HG03558 (cell line): ENCODE measurements around the gene KCTD5.

Experiments used
- ATAC-seq: cut with Tn5 transposase; IDR thresholded peaks from one replicate; pipeline ENCODE4 v1.9.1; 2021; ENCODE audit warnings: moderate number of reproducible peaks; ENCODE audit not compliant: unreplicated experiment; ENCODE audit errors: extremely low read depth

KCTD5 gene

DNA sequence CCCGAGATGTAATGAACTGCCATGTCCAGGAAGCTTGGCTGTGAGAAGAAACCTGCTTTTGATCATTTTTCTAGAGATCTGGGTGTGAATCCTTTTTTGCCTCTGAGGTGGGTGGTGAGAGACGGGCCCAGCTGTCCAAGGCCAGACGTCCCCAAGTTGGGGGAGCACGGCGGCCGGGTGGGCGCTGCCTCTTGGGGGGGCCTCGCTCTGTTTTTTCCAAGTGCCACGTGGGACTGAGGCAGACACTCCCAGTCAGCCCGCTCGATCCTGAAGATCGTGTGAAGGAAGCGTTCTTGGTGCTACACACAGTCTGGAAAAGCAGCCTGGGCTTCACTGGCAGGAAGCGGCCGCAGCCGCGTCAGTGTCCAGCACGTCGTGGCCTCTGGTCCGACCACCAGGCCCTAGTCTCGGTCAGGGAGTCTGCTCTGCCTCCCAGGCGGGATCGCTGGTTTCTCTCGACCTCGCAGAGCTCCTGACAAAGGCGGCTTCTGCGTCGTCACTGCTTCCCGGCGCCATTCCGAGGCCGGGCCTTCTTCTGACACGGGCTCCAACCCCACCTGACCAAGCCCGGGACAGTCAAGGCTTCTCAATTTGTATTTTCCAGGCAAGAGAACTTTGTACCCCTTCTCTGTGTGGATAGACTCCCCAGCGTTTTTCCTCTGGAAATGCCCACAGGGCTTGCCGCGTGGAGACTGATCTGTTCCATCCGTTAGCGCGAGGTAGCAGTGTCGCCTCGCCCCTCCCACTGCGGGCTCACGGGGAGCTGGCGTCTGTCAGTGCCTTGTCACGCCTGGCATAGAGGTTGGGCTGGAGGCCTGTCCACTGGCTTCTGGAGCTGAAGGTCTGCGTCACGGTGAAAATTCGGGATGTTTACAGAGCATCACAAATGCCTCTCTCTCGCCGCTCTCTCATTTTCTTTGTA is 25.3 kb downstream of the KCTD5 start:
- ATAC-seq, result no peak

DNA sequence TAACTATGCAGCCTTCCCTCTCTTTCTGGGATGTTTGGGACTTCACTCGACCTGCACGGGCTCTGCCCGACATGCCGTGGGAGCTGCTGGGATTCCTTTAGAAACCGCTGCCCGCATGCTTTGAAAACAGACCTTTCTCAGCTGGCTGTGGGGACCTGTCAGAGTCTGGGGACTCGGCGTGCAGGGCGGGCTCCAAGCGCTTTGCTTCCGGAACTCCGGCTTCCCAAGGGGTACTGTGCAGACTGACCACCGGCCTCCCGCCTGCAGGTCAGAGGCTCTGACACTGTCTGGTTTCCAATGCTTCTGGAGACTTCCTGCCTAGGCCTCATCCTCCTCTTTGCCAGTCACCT is 25.9 kb downstream of the KCTD5 start:
- no peak for ATAC-seq

DNA sequence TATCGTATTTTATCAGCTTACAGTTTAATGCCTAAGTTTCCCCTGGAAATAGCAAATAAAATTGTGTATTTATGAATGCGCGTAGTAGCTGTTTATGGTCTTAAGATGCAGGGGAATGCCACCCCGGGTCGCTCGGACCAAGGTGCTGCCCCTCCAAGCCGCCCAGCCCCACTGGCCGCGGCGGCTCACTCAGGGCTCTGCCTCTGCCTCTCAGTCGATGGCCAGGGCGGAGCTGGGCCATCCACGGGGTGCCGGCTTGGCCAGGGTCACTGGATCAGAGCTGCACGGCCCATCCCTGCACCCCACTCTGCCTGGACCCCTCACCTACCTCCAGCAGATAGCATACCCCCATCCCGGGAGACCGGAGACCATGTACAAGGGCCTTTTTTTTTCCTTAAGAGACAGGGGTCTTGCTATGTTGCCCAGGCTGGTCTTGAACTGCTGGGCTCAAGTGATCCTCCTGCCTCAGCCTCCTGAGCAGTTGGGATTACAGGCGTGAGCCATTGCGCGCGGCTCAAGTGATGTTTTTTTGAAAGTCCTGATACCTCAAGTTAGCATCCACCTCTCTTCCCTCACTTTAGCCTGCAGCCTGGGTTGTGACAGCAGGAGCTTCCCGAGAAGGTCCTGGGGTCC is 26.7 kb downstream of the KCTD5 start:
- no peak for ATAC-seq

DNA sequence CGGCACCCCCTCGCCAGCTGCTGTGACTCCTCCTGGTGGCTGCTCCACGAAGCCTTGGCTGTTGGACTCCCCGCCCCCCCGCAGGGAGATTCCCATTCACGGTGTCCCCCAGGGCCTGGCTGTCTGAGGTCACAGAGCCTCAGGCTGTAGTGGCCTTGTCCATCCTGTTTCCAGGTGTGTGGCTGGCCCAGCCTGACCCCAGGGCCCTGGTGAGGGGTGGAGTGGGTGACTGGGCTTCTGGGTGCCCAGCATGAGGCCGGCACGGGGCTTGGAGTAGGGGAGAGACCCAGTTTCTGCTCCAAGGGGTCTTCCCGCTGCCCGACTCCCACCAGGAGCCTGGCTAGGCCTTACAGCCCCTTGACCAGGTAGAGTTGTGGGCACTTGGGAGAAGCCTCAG is 27.3 kb downstream of the KCTD5 start:
- ATAC-seq, result no peak

DNA sequence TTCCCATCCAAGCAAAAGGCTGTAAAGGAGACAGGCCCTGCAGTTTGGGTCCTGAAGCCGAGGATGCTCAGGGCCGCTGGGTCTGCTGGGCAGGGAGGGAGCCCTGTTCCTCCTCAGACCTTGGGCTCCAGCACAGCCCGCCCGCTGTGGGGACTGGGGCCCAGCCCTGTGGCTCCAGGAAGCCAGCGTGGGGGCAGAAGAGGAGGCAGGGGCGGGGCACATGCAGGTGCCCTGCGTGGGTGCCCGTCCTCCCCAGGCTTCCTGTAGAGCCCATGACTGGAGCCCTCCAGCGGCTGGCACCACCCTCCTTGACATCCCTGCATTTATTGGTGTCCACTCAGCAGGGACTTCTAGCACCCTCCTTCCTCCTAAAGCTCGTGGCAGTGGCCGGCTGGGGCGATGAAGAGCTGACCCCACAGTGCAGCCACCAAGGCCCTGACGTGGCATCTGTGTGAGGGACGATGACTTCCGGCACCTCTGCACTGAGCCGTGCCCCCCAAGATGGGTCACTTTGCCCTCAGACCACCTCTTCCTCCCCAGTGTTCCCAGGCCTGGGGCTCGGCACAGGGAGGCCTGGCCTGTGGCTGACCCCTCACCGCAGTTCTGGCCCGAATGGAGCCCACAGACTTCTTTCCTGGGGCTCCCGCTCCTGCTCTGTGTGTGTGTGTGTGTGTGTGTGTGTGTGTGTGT is 27.8 kb downstream of the KCTD5 start:
- no peak for ATAC-seq

DNA sequence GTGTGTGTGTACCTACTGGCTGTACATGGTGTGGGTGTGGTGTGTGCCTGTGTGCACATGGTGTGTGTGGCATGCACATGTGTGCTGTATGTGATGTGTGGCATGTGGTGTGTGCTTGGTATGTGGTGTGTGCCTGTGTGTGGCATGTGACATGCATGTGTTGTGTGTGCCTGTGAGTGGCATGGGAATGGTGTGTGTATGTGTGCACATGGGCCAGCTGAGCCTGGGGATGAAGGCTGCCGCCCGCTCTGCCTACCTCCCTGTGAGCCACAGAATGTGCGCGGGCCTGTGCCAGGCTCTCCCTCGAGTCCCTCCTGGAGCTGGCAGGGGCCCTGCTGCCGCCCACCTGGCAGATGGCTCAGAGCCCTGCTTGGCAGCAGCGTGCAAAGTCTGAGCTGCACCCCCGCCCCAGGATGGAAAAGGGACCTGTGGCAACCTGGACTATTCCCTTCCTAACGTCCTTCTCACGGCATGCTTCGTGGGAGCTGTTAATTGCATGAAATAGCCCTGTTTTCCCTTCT is 28.4 kb downstream of the KCTD5 start:
- ATAC-seq, result no peak

DNA sequence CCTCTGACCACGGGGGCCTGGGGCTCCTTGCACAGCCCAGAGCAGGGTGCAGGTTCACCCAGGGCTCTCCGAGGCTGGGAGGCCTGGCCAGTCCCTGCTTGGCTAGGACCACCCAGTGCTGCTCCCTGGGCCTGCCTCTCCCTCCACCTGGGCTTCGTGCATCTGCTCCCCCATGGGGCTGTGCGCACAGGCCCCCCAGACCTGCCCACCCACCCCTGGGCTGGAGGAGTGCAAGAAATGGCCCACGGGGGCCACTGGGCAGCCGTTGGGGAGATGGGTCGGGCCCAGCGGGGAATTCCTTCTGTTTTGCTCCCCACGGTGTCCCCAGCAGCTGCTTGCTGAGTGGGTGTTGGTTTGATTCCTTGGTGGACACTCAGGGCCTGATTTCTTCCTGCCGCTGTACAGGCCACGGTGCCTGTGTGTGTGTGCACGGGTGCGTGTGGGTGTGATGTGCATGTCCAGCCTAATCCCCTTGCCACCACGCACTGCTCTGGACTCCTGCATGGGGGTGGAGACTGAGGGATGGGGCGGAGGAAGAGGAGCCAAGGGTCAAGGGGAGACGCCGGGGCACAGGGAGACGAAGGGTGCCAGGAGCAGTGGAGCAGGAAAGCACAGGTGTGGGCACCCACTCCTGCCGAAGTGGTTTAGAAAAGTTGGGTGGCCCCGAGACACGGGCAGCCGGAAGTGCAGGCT is 29.2 kb downstream of the KCTD5 start:
- no peak for ATAC-seq

DNA sequence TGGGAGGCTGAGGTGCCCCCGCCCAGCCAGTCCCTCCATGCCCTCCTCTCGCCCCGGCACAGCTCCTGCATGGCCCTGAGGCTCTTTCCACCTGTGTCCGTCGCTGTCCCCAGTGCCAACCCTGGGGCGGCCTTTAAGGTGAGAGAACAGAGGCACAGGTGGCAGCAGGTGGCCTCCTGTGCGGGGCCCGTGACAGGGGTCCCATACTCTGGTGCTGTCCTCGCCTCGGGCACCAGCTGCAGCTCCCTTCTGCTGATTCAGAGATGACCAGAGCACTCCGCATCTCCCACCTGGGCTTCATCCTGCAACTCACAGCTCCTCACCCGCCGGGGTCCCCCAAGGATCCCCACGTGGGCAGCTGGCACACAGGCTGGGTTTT is 29.7 kb downstream of the KCTD5 start:
- ATAC-seq, result no peak

DNA sequence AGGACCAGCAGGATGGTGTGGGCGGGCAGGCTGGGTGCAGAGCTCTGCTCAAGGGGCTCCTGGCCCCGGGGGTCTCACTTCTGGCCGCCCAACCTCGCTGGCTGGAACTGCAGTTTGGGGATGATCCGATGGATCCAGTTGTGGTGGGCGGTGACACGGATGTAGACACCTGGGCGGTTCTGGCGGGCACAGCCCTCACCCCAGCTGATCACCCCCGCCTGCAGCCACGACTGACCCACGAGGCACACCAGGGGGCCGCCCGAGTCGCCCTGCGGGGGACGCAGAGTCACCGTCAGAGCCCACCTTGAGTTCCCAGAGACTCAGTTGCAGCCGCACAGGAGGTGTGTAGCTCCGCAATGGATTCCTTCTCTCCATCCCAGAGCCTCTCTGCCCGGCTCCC is 30.2 kb downstream of the KCTD5 start:
- ATAC-seq, result no peak

DNA sequence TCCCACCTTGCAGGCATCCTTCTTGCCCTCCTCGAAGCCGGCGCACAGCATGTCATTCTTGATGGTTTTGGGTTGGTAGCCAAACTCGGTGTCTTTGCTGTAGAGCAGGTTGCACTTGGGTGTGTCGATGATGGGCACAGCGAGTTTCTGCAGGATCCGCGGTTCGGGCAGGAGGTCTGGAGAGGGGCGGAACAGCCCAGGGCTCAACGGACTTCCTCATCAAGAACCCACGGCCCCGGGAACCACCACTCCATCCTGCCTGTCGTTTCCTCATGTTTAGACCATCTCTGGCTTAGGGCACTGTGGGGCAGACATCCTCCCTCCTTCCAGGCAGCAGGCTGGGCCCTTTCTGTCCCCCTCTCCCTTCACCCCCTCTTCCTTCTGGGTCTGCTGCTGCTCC is 31.2 kb downstream of the KCTD5 start:
- ATAC-seq, result no peak

DNA sequence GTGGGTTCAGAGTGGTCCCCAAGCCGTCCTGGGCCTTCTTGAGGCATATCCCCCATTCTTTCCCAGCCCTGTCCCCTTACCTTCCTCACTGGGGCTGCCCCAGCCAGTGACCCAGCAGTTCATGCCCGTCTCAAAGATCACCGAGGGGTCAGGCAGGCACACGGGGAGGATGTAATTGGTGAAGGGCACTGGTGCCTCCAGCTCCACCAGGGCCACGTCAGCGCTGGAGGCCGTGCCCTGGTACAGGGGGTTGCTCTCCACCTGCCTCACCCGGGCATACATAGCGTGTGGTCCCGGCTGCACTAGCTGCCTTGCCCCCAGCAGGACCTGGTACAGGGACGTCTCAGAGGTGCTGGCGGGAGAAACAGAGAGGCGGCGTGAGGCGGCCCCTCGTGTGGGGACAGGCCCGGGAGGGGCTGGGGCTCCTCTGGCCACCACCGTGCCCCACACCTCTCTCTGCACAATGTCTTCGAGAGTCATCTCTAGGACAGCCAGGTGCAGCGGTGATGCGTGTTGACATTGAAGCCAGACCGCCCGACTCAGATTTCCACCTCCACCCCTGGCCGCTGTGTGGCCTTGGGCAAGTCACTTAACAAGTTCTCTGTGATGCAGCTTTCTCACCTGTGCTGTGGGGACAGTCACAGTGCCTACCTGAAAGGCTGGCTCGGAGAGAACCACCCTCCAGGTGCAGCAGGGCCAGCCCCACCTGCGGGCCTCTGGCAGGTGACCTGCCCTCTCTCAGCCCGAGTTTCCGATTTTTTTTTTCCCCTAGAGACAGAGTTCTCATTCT is 31.9 kb downstream of the KCTD5 start:
- no peak for ATAC-seq

DNA sequence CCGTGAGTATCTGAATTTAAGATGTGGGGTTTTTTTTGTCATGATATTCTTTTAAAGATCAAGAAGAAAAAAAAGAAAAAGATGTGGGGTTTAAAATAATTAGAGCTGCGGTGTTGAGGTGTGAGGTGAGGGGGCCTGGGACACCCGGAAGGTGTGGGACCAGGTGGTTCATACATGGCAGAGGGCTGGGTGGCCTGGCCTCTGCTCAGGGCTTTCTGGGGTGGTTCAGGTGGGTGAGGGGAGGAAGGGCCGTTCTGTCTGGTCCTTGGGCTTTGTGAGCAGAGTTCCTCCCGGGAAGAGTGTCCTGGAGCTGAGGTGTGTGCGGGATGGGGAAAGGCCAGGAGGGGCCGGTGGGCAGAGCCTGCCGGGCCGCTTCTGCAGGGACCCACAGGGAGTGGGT is 32.7 kb downstream of the KCTD5 start:
- no peak for ATAC-seq

DNA sequence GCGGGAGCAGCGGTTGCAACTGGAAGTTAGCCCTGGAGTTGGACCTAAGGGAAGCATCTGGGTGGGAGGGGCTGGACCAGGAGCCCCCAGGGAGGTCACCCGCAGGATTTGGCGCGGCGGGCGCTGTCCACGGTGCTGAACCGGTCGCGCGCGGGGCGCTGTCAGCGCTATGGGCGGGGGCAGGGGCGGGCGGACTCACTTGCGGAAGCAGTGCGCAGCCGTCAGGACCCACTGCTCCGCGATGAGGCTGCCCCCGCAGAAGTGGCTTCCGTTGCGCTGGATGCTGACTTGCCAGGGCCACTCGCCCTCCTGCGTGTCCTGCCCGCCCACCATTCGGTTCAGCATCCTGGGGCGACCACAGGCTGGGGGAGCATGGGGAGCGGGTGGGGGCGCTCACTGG is 33.2 kb downstream of the KCTD5 start:
- ATAC-seq, result no peak

DNA sequence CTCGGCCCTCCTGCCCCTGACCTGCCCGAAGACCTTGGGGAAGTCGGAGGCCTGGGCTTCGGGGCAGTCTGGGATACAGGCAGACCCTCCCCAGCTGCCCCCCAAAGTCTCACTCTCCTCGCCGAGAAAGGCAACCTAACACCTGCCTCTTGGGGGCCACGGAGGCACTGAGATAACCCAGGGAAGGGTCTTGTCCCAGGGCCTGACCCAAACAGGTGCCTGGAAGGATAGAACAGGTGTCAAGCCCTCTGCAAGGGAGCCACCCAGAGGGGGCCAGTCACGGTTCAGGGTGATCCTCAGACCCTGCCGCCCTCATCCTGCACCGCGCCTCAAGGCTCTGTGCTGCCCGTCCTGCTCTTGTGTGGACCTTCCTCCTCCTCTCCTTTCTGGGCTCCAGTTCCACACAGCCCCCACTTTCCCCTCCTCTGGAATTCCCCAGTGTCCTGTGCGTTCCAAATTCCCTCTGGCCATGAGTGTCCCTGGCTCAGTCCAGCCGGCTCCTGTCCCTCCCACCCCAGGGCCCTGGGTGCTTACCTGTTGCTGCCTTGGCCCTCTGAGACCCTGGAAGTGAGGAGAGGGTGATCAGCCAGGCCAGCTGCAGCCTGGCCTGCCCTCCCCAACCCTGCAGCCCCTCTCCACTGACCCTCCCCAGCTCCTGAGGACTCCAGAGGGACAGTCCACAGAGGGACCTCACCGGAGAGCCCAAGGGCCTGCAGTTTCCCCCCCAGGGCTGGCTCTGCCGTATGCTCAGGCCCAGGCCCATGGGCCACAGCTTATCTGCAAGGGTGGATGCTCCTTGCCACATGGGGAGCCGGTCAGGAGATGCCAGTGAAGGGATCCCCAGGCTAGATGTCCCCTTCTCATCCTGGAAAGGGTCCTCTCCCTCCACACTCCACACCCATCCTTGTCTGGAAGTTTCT is 33.9 kb downstream of the KCTD5 start:
- no peak for ATAC-seq

DNA sequence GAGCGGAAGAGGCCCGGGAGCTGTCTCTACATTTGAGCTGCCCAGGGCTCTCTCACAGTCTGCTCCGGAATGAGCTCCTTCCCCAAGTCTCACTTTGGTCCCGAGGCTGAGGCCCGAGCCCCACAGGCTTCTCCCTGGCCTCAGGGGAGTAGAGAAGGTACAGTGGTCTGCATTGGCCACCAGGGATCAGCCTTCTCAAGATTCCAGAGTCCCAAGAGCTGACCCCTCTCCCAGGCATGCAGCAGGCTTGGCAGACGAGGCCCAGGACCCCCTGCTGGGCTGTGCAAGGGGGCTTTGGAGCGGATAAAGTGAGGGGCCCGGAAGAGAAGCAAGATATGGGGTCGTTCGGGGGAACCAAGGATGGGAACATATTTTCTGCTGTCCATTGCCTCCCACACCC is 34.6 kb downstream of the KCTD5 start:
- no peak for ATAC-seq

DNA sequence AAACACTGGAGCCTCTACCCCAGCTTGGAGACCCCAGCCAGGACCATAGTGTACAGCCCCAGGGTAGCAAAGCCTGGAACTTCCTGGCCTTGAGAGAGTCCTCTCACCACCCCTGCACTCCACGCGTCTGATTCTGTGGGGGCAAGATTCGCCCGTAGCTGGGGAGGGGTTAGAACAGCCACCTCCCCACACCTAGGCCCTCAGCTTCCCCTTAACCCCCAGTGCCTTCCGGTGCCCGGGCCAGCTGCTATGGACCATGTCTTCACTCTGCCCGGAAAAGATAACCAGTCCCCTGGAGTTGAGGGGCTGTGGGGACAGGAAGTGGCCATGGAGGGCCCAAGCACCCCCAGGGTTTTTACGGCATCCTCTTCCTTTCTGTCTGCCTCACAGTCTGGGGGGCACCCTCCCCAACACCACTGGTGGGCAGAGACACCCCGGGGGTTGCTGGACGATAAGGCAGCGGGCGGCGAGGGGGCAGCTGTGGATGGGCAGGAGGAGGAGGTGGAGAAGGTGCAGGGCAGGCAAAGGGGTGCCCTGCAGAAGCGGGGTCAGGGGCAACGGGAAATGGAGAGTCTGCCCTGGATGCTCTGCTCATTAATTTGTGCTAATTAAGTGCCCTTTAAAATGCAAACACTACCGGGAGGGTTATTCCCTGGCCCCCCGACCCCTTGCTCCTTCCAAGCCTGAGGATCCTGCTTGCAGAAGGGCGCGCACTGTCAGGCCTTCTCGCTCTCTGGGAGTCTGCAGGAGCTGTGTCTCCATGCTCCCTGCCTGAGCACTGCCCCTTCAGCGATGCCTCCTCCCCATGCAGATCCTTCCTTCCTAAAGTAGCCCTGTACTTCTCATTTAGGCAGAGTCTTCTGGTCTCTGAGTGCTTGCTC is 35.3 kb downstream of the KCTD5 start:
- ATAC-seq, result no peak

DNA sequence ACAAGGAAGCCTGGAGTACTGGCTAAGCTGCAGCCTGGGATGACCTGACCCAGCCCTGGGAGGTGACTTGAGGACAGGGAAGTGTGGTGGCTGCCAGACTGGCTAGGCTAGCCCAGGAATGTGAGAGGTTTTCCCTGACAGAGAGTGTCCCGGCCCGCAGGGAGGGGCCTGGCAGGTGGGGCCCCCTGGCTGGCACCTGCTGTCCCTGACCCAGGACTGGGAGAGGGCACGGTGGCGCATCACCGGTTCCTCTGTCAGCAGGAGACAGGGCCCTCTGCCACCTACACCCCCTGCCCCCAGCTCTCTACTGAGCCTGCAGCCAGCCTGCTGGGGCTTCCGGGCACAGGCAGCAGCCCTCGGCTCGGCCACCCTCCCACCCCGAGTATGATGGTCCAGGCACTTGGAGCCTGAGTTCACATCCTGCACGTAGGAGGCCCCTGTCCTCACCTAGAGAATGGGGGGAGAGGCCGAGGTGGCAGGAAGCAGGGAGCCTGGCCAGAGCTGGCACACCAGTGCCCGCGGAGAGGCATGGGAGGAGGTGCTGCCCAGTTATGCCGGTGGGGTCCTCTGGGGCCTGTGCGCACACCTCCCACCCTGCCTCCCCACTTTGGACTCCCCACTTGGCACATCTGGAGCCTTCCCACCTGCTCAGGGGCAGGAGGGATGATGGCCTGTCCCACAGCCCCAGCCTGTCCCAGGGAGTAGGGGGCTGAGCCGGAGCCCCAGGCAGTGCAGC is 37.2 kb downstream of the KCTD5 start:
- no peak for ATAC-seq
